Measurements from ENCODE around the gene PP2D1.
"Not testable (repeated sequence)": the region's sequence is repeated elsewhere in the genome, so short reads cannot be mapped to it uniquely, and the experiment has no call there.

Gene PP2D1

DNA sequence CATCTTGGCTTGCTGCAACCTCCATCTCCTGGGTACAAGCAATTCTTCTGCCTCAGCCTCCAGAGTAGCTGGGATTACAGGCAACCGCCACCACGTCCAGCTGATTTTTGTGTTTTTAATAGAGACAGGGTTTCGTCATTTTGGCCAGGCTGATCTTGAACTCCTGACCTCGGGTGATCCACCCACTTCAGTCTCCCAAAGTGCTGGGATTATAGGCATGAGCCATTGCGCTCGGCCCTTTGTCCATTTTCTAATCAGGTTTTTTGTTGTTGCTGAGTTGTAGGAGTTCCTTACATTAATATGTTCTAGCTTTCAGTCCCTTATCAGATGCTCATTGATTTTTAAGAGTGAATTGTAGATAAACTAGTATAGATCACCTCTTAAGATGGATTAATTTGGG, 44.9 kb downstream of the PP2D1 start:
- DNase-seq: no peak

DNA sequence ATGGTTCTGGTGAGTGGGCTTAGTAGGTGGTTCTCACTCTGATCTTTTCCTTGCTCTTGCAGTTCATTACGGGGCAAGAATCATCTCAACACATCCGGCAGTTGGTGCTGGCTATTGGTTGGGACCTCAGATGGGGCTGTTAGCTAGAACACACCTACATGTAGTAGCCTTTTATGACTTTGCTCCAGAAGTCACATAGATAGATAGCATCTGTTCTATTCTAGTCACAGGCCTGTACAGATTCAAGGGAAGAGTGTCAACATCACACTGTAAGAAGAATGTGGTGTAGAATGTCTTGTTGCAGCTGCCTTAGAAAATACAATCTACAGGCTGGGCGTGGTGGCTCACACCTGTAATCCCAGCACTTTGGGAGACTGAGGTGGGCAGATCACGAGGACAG, 50.1 kb downstream of the PP2D1 start:
- DNase-seq: no peak

DNA sequence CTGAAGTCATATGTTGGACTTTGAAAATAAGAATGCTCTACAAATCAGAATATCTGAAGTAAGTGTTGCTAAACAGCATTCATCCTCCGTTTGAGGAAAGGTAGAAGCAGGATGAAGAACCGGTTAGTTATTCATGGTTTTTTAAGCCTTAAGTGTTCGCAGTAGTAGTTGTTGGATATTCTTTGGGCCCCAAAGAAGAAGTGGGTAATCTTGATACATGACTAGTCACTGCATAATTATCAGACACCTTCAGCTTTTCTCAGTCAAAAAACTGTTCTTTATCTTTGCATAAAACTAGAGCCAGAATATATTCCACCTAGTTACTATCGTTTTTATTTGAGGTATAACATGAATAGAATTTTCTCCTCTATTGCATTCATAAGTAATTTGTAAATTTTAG, 51.4 kb downstream of the PP2D1 start:
- DNase-seq: no peak

DNA sequence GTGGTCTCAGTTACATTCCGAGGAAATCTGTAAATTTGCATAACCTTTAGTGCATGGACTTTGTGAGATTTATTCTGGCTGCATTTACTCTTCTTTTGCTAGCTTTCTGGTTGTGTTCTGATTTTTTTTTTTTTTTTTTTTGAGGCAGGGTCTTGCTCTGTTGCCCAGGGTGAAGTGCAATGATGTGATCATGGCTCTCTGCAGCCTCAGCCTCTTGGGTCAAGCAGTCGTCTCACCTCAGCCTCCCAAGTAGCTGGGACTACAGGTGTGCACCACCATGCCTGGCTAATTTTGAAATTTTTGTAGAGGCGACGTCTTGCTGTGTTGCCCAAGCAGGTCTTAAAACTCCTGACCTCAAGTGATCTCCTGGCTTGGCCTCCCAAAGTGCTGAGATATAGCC, 52.6 kb downstream of the PP2D1 start:
- no peak for DNase-seq

DNA sequence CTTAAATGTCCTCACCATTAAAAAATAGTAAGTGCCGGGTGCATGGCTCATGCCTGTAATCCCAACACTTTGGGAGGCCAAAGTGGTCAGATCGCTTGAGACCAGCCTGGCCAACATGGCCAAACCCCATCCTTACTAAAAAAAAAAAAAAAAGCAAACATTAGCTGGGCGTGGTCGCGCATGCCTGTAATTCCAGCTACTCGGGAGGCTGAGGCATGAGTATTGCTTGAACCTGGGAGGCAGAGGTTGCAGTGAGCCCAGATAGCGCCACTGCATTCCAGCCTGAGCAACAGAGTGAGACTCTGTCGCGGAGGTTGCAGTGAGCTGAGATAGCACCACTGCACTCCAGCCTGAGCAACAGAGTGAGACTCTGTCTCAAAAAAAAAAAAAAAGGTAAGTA, 54.7 kb downstream of the PP2D1 start:
- DNase-seq: not testable (repeated sequence)

DNA sequence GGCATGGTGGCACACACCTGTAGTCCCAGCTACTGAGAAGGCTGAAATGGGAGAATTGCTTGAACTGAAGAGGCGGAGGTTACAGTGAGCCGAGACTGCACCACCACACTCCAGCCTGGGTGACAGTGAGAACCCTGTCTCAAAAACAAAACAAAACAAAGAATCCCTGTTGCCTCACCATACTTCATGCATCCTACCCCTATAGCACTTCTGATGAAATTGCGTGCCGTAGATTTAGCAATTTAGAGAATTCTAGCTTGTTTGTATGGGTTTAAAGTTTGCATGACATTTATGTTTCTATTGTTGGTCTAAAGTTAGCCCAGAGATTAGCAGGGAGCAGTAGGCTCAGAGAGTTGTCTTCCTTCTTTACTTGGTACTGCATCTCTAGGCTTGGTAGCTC, 57.4 kb downstream of the PP2D1 start:
- DNase-seq: no peak

DNA sequence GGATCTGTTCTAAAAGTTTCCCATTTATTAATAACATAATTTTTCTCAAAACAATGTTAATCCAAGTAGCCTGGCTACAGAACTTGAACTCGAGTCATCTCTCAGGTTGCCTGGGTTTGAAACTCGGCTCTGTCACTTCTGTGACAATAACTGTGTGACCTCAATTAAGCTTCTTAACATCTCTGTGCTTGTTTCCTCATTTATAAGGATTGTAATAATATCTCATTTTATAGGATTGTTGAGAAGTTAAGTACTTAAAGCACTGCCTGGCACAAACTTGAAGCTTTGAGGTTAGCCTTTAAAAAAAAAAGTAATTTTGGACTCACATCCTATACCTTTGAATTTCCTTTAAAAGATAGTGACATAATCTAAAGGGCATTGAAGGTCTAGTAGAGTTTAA, 61.7 kb downstream of the PP2D1 start:
- DNase-seq: no peak

DNA sequence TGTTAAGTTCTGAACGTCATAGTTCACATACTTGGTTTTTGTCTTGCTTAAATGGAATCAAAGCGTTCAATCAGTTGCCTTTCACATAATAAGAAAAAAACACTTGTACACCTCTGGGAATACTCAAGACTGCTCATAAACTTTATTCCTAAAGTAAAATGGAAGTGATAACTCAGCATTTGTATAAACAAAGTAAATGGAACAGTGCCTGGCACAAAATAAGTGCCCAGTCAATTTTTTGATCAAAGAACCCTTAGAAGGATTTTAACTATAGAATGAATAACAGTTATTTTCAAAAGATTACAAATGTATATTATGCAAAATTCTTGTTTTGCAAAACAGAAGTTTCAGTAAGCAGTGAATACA, 63.9 kb downstream of the PP2D1 start:
- DNase-seq: no peak

DNA sequence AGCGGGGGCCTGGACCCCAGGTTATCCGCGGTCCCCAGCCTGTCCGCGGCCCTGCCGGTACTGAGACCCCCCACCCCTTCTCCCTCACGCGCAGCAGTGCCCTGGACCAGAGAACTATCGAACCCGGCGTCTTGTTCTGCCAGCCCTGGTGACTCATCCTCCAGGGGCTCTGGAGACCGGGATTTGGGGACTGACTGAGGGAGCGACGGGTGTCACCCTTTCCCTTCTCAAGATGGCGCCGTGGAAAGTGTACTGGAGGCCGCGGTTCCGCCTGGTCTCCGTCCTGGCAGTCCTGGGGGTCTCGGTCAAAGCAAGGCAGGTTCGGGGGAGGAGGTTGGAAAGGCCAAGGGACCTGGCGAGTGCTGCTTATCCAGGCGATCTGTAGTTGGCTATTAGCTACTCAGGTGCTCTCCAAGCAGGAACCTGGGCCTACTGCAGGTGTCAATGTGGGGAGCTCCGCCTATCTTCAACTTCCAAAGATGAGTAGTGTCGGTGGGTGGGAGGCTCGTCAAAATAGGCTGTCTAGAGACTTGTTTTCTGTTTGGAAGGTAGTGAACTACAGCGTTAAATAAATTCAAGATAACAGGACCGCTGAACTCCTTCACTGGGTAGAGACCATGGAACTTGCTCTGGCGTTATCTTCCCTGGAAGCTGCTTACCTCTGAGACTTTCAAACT, 64.4 kb downstream of the PP2D1 start:
- DNase-seq: peak; percentile 60 to 64

DNA sequence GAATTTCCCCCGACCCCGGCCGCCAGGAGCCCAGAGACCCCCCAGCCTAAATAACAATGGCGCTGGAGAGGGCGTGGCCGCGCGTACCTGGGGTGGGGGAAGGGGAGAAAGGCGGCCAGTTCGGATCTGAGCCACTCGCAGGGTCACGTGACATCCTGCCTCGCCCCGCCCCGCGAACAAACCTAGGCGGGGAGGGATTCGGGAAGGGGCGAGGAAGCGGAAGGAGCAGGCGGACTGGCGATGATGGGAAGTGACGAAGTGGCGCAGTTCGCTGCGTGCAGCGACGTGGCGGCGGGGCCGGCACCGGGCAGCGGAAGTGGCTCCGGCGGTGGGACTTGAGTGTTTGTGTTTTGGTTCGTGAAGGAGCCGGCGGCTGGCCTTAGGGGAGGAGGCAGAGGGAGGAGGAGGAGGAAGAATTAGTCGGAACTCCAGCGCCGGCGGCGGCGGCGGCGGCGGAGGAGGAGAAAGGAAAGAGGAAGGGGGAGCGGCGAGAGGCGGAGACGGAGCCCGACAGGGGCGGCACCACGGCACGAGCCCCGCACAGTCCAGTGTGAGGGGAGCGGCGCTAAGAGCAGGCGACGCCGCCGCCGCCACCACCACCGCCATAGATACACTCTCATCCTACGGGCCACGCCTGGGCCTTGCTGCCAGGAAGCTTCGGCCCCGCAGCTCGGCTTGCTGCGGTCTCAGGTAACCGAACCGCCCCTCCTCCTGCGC, 65.1 kb downstream of the PP2D1 start, which contains the start of gene RAB5A:
TSS of gene RAB5A (plus strand) at position 266 of the 717 bp plus-strand sequence. CDS start 3,802 bp downstream, outside the sequence.
- DNase-seq: peak; percentile 97

DNA sequence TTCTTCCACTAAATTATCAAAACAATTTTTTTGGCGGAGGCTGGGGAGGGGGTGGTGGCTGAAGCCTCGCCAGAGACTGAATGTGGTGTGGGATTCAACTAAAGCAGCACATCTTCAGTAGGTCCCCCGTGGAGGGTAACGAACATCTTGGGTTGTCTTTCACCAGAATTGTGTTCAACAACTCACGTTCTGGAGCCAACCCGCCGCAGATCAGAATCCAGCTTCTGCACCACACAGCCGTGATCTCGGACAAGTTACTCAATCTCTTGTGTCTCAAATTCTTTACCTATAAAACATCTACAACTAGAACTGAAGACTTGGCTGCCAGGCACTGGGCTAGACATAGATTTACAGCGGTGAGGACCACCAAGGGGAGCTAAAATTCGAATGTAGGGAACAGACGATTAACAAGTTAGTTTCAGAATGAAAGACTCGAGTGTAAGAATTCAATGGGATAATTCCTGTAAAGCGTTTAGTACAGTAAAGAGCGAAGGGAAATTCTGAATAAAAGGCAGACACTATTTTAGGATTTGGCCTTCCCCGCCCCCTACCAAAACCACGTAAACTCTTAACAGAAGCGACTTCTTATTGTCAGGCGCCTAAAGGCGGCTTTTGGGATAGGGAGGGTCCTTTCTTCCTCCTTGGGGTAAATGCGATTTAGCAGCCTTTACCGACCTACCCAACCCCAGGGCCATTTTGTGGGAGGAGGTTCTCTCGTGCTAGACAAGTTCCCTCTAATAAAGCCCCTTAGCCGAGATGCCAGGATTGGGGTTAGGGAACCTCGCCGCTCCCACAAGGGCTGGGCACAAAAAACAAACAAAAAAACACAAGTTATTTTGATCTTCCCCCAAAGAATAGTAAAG, 65.9 kb downstream of the PP2D1 start:
- DNase-seq: no peak

DNA sequence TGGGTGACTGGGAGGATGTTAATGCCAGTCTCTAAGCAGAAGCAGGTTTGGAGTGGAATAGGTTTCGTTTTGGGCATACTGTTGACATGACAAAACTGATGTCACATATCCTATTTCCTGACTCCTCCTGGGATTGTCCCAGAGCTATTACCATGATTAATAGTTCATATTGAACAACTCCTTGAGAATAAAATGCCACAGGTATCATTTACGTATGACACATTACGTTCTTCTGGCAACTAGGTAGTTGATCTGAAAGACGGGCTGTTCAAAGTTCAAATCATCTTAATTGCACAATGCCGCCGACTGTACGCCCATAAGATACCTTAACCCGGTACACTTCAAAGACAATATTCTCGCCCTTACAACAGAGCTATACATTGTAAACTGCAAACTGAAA, 66.5 kb downstream of the PP2D1 start:
- DNase-seq: no peak

DNA sequence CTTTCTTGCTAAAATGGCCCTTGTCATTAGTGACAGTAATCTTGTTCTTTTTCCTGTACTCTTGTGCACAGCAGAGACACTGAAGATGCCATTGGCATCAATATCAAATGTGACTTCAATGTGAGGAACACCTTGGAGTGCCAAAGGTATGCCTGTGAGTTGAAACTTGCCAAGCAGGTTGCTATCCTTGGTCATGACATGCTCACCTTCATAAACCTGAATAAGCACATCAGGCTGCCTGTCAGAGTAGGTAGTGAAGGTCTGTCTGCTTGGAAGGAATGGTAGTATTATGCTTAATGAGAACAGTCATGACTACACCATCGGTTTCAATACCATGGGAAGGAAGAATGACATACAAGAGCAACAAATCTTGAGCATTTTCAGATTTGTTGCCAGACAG, 71.4 kb downstream of the PP2D1 start:
- no peak for DNase-seq

DNA sequence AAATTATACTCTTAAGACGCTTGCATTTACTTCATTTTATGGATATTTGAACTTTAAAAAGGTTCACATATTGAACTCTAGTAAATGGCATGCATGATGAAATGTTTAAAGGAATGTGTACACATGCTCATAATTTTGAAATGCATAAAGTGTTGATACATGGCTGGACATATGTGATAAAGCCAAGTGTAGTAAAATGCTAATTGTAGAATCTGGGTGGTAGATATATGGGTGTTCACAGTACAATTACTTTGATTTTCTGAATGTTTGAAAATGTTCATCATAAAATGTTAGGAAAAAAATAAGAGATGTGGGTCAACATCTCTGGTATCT, 73.8 kb downstream of the PP2D1 start:
- no peak for DNase-seq

DNA sequence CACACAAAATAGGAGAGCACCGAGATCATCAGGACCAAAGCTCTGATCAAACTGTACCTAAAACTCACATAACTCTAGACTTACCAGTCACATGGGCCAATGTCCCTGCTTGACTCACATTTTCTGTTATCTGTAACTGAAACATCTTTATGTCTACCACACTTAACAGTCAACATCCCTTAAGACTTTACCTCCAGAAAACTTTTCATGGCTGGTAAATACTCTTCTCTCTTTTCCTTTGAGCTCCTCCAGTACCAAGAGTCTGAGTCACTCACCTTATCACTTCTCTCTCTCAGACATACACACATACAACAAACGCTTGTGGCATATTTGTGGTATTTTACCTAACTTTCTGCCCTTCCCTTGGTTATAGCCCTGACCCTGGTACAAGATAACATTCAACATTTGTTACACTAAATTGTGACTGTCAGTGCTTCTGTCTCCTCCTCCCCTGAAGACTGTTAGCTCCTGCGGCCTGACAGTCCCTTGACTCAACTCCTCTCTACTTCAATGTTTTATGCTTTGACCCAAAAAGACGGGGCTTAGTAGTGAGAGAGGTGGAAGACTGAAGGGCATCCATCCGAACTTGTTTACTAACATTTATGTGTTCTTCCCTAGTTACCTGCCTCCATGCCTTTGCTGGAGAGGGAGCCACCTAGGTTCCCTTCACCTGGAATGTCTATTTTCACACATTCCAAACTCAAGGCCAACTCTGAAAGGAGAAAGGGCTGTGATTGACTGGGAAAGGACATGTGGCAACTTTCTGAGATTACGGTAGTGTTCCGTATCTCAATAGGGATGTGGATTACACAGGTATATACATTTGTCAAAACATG, 74.4 kb downstream of the PP2D1 start:
- no peak for DNase-seq
